BLaER1 treated with 17β-estradiol and CSF1 and Interleukin-3, amounts not matched to agents 10 nM and 100 nM (cell line): ENCODE results near the gene NECAB3.

ENCODE experiments used
- H3K27ac ChIP-seq, 11 experiments: shearing (Covaris generic); formaldehyde crosslinking; 2 replicates each; pipeline ENCODE4 v1.8.1; 2022
- H3K27me3 ChIP-seq, 11 experiments: shearing (Covaris generic); formaldehyde crosslinking; 2 replicates each; pipeline ENCODE4 v1.8.1; 2022
- H3K36me3 ChIP-seq, 11 experiments: shearing (Covaris generic); formaldehyde crosslinking; 2 replicates each; pipeline ENCODE4 v1.8.1; 2022
- H3K4me1 ChIP-seq, 10 experiments: shearing (Covaris generic); formaldehyde crosslinking; 2 replicates each; pipeline ENCODE4 v1.8.1; 2022
- H3K4me2 ChIP-seq, 11 experiments: shearing (Covaris generic); formaldehyde crosslinking; 2 replicates each; pipeline ENCODE4 v1.8.1; 2022
- H3K4me3 ChIP-seq, 10 experiments: shearing (Covaris generic); formaldehyde crosslinking; 2 replicates each; pipeline ENCODE4 v1.8.1; 2022
- H3K9ac ChIP-seq, 11 experiments: shearing (Covaris generic); formaldehyde crosslinking; 2 replicates each; pipeline ENCODE4 v1.8.1; 2022
- H3K9me3 ChIP-seq, 11 experiments: shearing (Covaris generic); formaldehyde crosslinking; replicated peaks in 1 of 11; 2 replicates each; pipeline ENCODE4 v1.8.1; 2022
- H4K20me1 ChIP-seq, 11 experiments: shearing (Covaris generic); formaldehyde crosslinking; 2 replicates each; pipeline ENCODE4 v1.8.1; 2022
- Cebpa-rat ChIP-seq, 11 experiments: shearing (Covaris generic); IDR thresholded peaks; 2 replicates each; pipeline ENCODE4 v1.8.1; 2022

Gene NECAB3

DNA sequence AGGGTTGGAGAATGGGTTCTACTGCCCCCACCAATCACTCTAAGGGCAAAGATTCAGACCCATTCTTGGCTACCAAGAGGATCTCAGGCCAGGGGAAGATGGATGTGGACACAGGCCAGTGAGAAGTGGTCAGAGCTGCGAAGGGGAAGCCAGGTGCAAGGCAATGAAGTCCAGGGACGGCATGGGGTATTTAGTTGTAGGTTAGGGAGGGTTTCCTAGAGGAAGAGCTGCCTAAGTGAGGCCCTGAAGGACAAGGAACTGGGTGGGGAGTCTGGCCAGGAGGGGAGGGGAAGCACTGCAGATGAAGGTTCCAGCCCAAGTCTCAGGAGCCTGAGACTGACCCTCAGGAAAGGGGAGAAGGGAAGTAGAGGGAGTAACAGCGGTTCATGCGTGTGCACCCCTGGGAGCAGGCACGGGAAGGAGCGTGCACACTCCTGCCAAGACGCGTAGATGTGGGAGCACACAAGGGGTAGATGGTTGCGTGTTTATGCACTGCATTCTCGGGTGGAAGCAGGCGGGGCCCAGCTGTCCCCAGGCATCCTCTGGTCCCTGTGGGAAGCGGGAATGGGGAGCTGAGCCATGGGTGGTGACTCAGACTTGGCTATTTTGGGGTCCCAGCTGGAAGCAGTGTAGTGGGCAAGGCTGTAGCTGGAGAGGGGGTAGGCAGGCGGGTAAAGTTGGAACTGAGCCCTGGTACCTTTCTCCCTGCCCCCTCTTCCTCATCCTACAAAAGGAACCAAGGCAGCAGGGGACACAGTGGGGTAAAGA lies 4.2 kb downstream of the NECAB3 start:
- peaks cover 80 to 94% (median 90%) of the 10 kb centered on the region in 10 experiments for H3K4me1 ChIP-seq

DNA sequence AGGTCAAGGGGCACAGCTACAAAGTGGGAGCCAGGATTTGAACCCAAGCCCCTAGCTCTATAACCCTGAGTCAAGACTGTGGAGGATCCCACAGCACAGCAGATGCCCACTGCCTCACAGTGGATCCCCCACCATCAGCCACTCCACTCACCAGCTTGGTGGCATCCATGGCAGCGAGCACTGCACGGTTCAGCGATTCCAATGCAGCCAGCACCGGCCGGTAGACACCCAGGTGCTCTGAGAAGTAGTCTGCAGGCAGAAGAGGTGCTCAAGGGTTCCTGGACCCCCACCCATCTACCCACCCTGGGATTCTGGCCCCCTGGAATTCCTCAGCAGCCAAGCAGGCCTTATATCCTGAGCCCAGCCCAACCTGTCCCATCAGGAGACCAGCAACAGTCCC lies 5.0 kb downstream of the NECAB3 start:
- Histone ChIP-seq H4K20me1 (peaks cover 0 to 51% (median 14%) of the 10 kb centered on the region in 11 experiments; a peak in 12 of 22 replicates), H3K4me3 (no peak overlapping the region), H3K36me3 (peaks cover 0 to 15% (median 0%) of the 10 kb centered on the region in 11 experiments; a peak in 5 of 22 replicates), H3K4me1 (peaks cover 82 to 96% (median 92%) of the 10 kb centered on the region in 10 experiments), H3K9me3 (no peaks in the 10 kb centered on the region), H3K4me2 (peak overlapping the region in 8 of 11 experiments; percentile 89 to 99 (median 97); a peak in 16 of 22 replicates), H3K27me3 (no peaks in the 10 kb centered on the region), H3K9ac (no peak overlapping the region; a peak in 1 of 22 replicates), H3K27ac (no peak overlapping the region)
- TF ChIP-seq Cebpa-rat (IDR thresholded peaks at IDR 0.05): no peak

More for the DNA sequence above, 4.2 kb downstream of the NECAB3 start:
- TF ChIP-seq Cebpa-rat (IDR thresholded peaks at IDR 0.05): no peak
- no peak overlapping the region for H3K27ac ChIP-seq
- peak overlapping the region; percentile 49 to 99 (median 96) for H3K4me2 ChIP-seq
- H3K27me3 ChIP-seq: no peaks in the 10 kb centered on the region
- peak overlapping the region in 6 of 11 experiments; percentile 5 to 46 (median 24); a peak in 11 of 22 replicates for H3K9ac ChIP-seq
- H4K20me1 ChIP-seq: peaks cover 0 to 52% (median 18%) of the 10 kb centered on the region in 11 experiments; a peak in 14 of 22 replicates
- peaks cover 0 to 15% (median 0%) of the 10 kb centered on the region in 11 experiments; a peak in 5 of 22 replicates for H3K36me3 ChIP-seq
- no peak overlapping the region for H3K4me3 ChIP-seq
- H3K9me3 ChIP-seq: no peaks in the 10 kb centered on the region

DNA sequence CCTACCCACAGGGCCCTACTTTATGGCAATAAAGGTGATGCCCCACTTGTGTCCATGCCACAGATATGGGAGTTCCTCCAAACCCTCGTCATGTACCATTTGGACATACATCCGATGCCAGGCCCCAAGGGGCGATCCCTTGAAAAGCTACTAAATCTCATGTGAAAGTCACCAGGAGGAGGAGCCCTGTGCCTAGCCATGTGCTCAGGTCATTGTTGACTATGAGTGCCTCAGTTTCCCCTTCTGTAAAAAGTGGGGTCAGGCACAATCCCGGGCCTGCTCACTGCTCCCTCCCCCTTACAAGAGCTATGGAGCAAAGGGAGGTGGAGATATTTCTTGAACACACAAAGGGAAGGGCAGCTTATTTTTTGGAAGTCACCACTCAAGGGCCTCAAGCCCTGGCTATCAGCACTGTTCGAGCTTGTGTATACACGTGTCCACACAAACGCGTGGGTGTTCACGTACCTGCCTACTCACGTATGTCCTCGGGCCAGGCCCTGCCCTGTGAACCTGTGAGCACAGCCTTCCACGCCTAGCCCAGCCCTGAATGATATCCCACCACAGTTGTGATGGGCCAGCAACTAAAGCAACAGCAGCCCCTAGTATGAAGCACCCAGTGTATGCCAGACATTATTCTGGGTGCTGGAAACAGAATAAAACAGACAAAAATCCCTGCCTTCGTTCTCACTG lies 5.6 kb downstream of the NECAB3 start:
- Histone ChIP-seq H3K9ac (peak overlapping the region in 6 of 11 experiments; percentile 72 to 82 (median 78); a peak in 9 of 22 replicates), H3K4me2 (peak overlapping the region; percentile 89 to 99 (median 97)), H3K9me3 (no peaks in the 10 kb centered on the region), H3K4me1 (peaks cover 83 to 97% (median 95%) of the 10 kb centered on the region in 10 experiments), H3K4me3 (peak overlapping the region in 6 of 10 experiments; percentile 60 to 67 (median 63); a peak in 7 of 20 replicates), H3K36me3 (peaks cover 0 to 15% (median 0%) of the 10 kb centered on the region in 11 experiments; a peak in 5 of 22 replicates), H4K20me1 (peaks cover 0 to 51% (median 14%) of the 10 kb centered on the region in 11 experiments; a peak in 12 of 22 replicates), H3K27me3 (no peaks in the 10 kb centered on the region), H3K27ac (no peak overlapping the region)
- TF ChIP-seq Cebpa-rat (IDR thresholded peaks at IDR 0.05): no peak

DNA sequence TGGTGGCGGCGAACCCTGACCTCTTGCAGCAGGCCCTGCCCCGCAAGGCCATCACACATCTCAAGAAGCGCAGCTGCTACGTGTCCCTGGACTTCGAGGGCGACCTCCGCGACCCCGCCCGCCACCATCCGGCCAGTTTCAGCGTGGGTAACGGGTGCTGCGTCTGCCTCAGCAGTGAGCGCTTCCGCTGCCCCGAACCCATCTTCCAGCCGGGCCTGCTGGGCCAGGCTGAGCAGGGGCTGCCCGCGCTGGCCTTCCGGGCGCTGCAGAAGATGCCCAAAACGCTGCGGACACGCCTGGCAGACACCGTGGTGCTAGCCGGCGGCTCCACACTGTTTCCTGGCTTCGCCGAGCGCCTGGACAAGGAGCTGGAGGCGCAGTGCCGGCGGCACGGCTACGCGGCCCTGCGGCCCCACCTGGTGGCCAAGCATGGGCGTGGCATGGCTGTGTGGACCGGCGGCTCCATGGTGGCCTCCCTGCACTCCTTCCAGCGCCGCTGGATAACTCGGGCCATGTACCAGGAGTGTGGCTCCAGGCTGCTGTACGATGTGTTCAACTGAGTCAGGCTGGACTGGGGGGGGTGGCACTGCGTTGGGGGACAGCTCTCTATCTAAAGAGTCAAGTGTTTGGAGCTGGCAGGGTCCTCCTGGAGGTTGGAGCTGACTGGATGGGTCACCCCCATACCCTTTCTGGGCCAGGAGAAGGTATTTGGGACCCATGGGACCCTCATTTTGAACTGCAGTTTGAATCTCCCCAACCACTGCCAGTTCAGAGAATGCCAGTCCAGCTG lies 6.4 kb downstream of the NECAB3 start:
- peak overlapping the region in 10 of 11 experiments; percentile 67 to 82 (median 75); a peak in 20 of 22 replicates for H3K9ac ChIP-seq
- H3K4me1 ChIP-seq: peaks cover 79 to 96% (median 92%) of the 10 kb centered on the region in 10 experiments
- no peak for TF ChIP-seq Cebpa-rat (IDR thresholded peaks at IDR 0.05)
- no peaks in the 10 kb centered on the region for H3K27me3 ChIP-seq
- peaks cover 0 to 15% (median 0%) of the 10 kb centered on the region in 11 experiments; a peak in 5 of 22 replicates for H3K36me3 ChIP-seq
- peak overlapping the region; percentile 89 to 99 (median 97) for H3K4me2 ChIP-seq
- H3K4me3 ChIP-seq: peak overlapping the region; percentile 55 to 71 (median 62)
- H4K20me1 ChIP-seq: peaks cover 0 to 49% (median 14%) of the 10 kb centered on the region in 11 experiments; a peak in 13 of 22 replicates
- H3K9me3 ChIP-seq: no peaks in the 10 kb centered on the region
- peak overlapping the region in 9 of 11 experiments; percentile 68 to 80 (median 73); a peak in 18 of 22 replicates for H3K27ac ChIP-seq

DNA sequence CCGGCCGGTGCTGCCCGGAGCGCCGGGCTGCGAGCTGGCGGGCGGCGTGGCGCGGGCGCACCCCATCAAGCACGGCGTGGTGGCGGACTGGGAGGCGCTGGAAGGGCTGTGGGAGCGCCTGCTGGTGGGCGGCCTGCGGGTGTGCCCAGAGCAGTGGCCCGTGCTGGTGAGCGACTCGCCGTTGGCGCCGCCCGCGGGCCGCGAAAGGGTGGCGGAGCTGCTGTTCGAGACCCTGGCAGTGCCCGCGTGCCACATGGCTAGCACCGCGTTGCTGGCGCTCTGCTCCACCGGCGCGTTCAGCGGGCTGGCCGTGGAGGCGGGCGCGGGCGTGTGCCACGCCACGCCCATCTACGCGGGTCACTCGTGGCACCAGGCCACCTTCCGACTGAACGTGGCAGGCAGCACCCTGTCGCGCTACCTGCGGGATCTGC lies 7.0 kb downstream of the NECAB3 start:
- Histone ChIP-seq H3K9me3 (no peaks in the 10 kb centered on the region), H3K36me3 (peaks cover 0 to 15% (median 0%) of the 10 kb centered on the region in 11 experiments; a peak in 5 of 22 replicates), H3K4me2 (peak overlapping the region; percentile 89 to 99 (median 97)), H3K4me3 (peak overlapping the region; percentile 55 to 71 (median 62)), H4K20me1 (peaks cover 0 to 44% (median 9%) of the 10 kb centered on the region in 11 experiments; a peak in 11 of 22 replicates), H3K9ac (peak overlapping the region; percentile 67 to 82 (median 73); a peak in 21 of 22 replicates), H3K27me3 (no peaks in the 10 kb centered on the region), H3K4me1 (peaks cover 78 to 93% (median 91%) of the 10 kb centered on the region in 10 experiments), H3K27ac (peak overlapping the region; percentile 42 to 80 (median 72); a peak in 21 of 22 replicates)
- TF ChIP-seq Cebpa-rat (IDR thresholded peaks at IDR 0.05): no peak

DNA sequence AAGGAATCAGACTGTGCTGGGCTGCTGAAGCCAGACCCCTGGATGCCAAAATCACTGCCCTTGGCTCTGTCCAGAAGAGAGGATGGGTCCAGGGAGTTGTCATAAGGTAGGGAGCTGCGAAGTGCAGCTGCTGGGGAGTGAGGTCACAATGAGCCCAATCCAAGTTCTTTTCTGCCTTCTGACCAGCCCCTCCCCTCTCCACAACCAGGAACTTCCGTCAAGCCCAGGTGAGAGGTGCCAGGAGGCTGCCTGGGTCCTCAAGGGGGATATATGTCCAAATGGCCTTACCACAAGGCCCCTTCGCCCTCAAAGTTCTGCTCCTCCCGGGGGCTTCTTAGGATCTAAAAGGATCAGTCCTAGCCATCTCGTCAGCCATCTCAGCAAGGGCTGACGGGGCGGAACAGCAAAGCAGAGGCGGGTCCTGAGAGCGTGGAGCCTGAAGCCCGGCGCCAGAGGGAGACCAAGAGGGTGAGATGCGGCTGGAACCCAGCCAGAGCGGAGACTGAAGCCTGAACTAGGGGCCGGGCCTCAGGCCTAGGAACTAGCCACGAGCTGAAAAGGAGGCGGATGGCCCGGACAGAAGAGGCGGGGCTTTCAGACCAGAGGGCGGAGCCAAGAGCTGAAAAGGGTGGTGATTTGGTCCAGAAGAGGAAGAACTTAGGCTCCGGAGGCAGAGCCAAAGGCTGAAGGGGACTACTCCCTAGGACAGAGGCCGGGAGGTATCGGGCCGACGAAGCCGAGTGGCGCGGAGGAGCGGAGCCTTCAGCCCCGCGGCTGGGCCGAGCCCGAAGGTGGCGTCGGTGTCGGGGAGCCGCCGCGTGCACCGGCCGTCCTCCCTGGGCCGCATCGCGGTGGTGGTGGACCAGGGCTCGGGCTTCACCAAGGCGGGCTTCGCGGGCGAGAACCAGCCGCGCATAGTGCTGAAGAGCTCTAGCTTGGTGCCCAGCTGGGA lies 7.7 kb downstream of the NECAB3 start, which contains the start of gene ACTL10:
Gene ACTL10, plus strand, starts transcription at position 651 of the 952 bp plus-strand sequence. CDS start 555 bp downstream, outside the sequence.
- Histone ChIP-seq H3K4me3 (peak within 1 kb of the TSS; percentile 55 to 71 (median 62)), H3K9ac (peak within 1 kb of the TSS; percentile 67 to 82 (median 73); a peak in 21 of 22 replicates), H3K4me1 (peaks cover 71 to 86% (median 84%) of the 10 kb centered on the region in 10 experiments), H3K4me2 (peak within 1 kb of the TSS; percentile 89 to 99 (median 97)), H3K9me3 (no peaks in the 10 kb centered on the region), H3K27ac (peak within 1 kb of the TSS; percentile 42 to 80 (median 72); a peak in 21 of 22 replicates), H3K36me3 (peaks cover 0 to 14% (median 0%) of the 10 kb centered on the region in 11 experiments; a peak in 5 of 22 replicates), H3K27me3 (no peaks in the 10 kb centered on the region), H4K20me1 (peaks cover 0 to 37% (median 8%) of the 10 kb centered on the region in 11 experiments; a peak in 10 of 22 replicates)
- no peak for TF ChIP-seq Cebpa-rat (IDR thresholded peaks at IDR 0.05)

DNA sequence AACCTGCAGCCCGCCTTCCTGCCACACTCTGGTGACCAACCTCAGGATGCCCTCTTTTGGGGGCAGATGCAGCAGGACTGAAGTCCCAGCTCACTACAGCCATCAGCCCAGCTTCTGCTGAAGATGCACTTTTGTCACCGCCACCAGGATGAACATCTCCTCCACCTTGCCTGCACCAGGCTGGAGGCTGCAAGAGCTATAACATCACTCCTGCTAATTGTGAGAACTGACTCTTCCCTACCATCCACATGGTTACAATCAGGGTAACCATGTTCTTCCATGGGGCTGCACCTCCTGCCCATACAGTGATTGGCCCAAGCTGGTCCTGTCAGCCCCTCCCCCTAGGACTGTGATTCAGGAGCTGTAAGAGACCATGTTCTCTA lies 9.5 kb downstream of the NECAB3 start:
- TF ChIP-seq Cebpa-rat (IDR thresholded peaks at IDR 0.05): no peak

More for the DNA sequence above, 9.5 kb downstream of the NECAB3 start:
- H3K9me3 ChIP-seq: no peaks in the 10 kb centered on the region
- H3K9ac ChIP-seq: peak overlapping the region in 1 of 11 experiments; percentile 77; a peak in 2 of 22 replicates
- peaks cover 0 to 24% (median 9%) of the 10 kb centered on the region in 11 experiments; a peak in 10 of 22 replicates for H4K20me1 ChIP-seq
- no peak overlapping the region for H3K27ac ChIP-seq
- peaks cover under 1 to 11% (median 5%) of the 10 kb centered on the region in 11 experiments; a peak in 11 of 22 replicates for H3K36me3 ChIP-seq
- H3K27me3 ChIP-seq: no peaks in the 10 kb centered on the region
- H3K4me3 ChIP-seq: no peak overlapping the region
- peaks cover 55 to 83% (median 77%) of the 10 kb centered on the region in 10 experiments for H3K4me1 ChIP-seq
- peak overlapping the region; percentile 92 to 100 (median 97) for H3K4me2 ChIP-seq
